OCI-LY7 (cell line): ENCODE measurements around the gene CHST14.

ENCODE experiments used
- CTCF ChIP-seq: fragments of 200-600 bp; sonication (generic); conservative IDR thresholded peaks from 2 replicates; pipeline ENCODE4 v1.5.1; 2014; ENCODE audit warnings: mild to moderate bottlenecking, antibody characterized with exemption, low read length, moderate library complexity, mixed read lengths
- EZH2phosphoT487 ChIP-seq: fragments of 200-600 bp; sonication (generic); IDR thresholded peaks from 2 replicates; pipeline ENCODE4 v1.6.1; 2018; ENCODE audit warnings: low read depth, borderline replicate concordance, mild to moderate bottlenecking, mixed run types, antibody characterized with exemption, low read length, moderate library complexity, mixed read lengths

DNA sequence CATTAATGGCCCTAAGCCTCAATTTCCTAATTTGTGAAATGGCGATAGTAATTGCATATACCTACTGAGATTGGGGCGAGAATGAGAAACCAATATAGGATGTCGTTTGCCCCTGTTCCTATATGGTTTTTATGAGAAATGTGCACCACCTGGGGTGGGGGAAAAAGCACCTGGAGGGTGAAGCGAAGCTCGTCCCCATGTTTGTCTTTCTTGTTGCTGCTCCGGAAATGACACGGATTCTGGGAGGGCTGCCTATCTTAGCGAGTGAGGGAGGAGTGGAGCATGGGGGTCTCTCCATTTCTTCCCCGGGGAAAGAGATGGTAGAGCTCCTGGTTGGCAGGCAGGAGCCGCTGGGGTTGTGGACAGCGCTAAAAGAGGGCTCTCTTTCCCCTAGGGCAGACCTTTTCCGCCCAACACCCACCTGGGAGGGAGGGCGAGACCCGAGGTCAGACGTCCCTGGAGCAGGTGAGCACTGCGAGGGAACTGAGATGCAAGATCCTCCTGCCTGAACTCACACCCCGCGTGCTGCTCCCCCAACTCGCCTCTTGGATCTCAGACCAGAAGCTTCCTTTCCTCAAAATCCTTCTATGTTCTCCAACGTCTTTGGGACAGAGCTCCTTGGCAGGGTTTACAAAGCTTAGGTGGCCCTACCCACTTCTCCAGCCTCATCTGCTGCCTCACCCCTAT lies 35.6 kb upstream of the CHST14 start:
- no peak for TF ChIP-seq CTCF
- no peak for TF ChIP-seq EZH2phosphoT487
